KG1 (cell line): ENCODE results near the gene PTPA.

Experiments
- DNase-seq: peaks from one replicate; lab custom pipeline; 2025; lab: John Stamatoyannopoulos, UW

Gene PTPA

GRCh38 chr9:129084087-129084486 lies 27.1 kb upstream of the PTPA start:
- no peak for DNase-seq

GRCh38 chr9:129089246-129089645 lies 22.0 kb upstream of the PTPA start:
- DNase-seq, result no peak

- DNase-seq, result no peak
These were observed 17.4 kb upstream of the PTPA start for GRCh38 chr9:129093602-129094386.

- DNase-seq, result no peak
These were observed 16.6 kb upstream of the PTPA start for GRCh38 chr9:129094387-129095169.

- DNase-seq, result no peak
These were observed 16.0 kb upstream of the PTPA start for GRCh38 chr9:129095170-129095667.

- DNase-seq, result no peak
These were observed 15.3 kb upstream of the PTPA start for GRCh38 chr9:129095908-129096307.

GRCh38 chr9:129097671-129098306 lies 13.4 kb upstream of the PTPA start:
- no peak for DNase-seq

GRCh38 chr9:129098328-129098727 lies 12.9 kb upstream of the PTPA start:
- no peak for DNase-seq

GRCh38 chr9:129100383-129101169 lies 10.6 kb upstream of the PTPA start:
- no peak for DNase-seq

- no peak for DNase-seq
These were observed 9.9 kb upstream of the PTPA start for GRCh38 chr9:129101279-129101678.

- no peak for DNase-seq
These were observed 9.1 kb upstream of the PTPA start for GRCh38 chr9:129102095-129102525.

- DNase-seq, result no peak
These were observed 8.2 kb upstream of the PTPA start for GRCh38 chr9:129102791-129103594.

GRCh38 chr9:129103595-129103965 lies 7.6 kb upstream of the PTPA start:
- DNase-seq, result no peak

- DNase-seq, result no peak
These were observed 7.2 kb upstream of the PTPA start for GRCh38 chr9:129104051-129104450.

- DNase-seq, result no peak
These were observed 5.1 kb upstream of the PTPA start for GRCh38 chr9:129105857-129106694.

GRCh38 chr9:129107651-129108050 lies 3.6 kb upstream of the PTPA start:
- no peak for DNase-seq

- DNase-seq, result no peak
These were observed 3.0 kb upstream of the PTPA start for GRCh38 chr9:129108083-129108804.

- DNase-seq, result no peak
These were observed 2.2 kb upstream of the PTPA start for GRCh38 chr9:129108805-129109536.

GRCh38 chr9:129109537-129109903 lies 1.7 kb upstream of the PTPA start:
- DNase-seq, result no peak
